Urothelium cell line (cell line): ENCODE results near the gene MEP1B.
A peak's percentile ranks its signal among the peaks of the same experiment; 100 is the strongest.
"Not testable (repeated sequence)": the region's sequence is repeated elsewhere in the genome, so short reads cannot be mapped to it uniquely, and the experiment has no call there.

Experiments
- DNase-seq: peaks from one replicate; pipeline ENCODE4 v3.0.0; 2011; ENCODE audit warnings: low spot score, mixed read lengths
- FAIRE-seq: peaks from 2 replicates; lab custom pipeline; 2011; peaks lifted over from hg19 to GRCh38; lab: Jason Lieb, UNC

Gene MEP1B

DNA sequence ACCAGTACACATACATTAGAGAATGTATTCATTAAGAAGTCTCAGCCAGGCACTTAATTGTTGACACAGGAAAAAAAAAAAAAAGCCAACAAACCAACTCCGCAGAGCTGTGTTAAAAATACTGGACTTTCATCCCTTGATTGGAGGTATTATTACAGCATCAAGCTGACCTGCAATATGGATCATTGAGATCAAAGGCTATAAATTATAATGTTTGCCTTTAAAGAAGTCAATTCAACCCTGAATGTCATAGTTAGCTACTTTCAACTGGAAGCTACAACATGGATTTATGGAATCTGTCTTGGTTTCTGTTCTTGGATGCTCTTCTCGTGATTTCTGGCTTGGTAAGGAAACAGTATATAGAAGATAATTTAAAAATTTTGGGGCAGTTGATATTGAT lies at the start of gene MEP1B:
Gene MEP1B (plus strand): TSS at position 250 of the 400 bp plus-strand sequence. CDS start 32 bp downstream, at position 282.
- FAIRE-seq (no peak), DNase-seq (no peak)

DNA sequence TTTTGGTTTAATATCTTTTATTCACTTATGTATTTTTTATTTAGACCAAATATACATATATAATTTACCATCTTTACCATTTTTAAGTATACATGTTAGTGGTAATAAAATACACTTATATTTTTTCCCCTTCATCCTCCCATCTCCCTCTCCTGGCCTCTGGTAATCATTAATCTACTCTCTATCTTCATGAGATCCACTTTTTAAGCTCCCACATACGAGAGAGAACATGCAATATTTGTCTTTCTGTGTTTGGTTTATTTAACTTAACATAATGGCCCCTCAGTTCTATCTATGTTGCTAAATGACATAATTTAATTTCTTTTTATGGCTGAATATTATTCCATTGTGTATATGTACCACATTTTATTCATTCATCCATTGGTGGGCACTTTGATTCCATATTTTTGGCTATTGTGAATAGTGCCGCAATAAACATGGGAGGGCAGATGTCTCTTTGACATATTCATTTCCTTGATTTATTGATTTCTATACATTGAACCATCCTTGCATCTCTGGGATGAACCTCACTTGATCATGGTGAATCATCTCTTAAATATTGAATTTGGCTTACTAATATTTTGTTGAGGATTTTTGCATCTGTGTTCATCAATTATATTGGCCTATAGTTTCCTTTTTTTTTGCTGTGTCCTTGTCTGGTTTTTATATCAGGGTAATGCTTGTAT lies 41.5 kb upstream of the MEP1B start:
- FAIRE-seq (no peak), DNase-seq (no peak)

DNA sequence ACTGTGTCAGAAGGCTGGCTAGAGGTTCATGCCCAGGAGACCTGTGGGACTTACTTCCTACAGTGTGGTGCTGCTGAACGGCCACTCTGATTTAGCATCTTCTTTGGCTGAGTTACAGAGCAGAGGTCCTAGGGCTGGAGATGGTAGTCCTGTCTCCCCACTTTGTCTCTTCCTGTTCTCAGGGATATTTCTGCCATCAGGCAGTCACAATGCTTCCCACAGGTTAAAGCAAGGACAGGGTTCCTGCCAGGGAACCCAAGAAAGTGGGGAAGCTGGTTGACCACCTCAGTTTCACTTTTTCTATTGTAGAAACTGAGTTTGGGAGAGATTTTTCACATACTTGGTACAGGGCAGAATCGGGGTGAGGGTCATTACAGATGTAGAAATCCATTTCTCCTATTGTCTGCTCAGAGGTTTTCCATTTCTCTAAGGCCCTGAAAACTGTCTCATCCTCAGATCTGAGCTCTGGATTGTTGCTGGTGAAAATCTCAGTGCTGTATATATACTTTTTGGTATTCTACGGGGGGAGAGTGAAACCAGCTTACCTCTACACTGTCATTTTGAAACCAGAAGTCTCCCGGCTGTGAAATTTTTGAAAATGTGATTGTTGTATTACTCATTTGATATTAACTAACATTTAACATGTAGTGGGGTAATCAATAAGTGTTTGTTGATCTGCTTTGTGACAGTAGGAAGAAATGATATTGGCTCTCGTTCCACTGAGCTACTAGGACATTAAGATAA lies 37.0 kb upstream of the MEP1B start:
- DNase-seq (no peak), FAIRE-seq (no peak)

DNA sequence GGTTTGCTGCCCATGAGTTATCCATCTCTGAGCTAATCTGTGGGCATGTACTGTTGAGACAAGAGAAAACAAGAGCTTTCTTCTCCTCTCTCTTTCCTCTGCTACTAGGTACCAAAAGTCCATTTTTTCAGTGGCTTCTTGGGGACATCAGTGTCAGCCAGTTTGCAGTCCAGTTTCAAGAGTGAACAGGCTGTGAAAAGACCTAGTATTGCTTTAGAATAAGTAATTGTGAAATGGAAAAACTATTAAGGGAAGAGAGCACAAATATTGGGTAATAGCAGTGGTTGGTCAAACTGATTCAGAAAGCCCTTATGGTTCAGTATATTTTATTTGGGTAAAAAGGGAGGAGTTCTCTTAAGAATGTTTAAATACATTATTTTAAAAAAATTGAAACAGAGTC lies 33.0 kb upstream of the MEP1B start:
- DNase-seq (no peak), FAIRE-seq (no peak)

DNA sequence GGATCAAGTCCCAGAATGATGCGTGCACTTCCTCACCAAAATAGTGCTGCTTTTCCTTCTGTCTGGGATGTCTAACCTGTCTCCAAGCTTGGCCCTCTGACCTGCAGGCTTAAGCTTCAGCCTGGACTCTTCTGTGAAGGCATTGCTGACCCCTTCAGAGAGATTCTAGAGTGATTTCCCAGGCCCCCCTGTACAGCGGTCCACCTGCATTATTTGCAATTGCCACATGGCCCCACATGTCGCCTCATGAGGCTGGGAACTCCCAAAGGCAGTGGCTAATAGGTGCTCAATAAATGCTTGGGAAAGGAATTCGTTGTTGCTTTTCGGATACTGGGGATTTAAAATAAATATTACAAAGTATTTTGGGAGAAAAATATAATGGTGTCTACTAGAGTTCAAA lies 32.3 kb upstream of the MEP1B start:
- no peak for FAIRE-seq
- DNase-seq: no peak

DNA sequence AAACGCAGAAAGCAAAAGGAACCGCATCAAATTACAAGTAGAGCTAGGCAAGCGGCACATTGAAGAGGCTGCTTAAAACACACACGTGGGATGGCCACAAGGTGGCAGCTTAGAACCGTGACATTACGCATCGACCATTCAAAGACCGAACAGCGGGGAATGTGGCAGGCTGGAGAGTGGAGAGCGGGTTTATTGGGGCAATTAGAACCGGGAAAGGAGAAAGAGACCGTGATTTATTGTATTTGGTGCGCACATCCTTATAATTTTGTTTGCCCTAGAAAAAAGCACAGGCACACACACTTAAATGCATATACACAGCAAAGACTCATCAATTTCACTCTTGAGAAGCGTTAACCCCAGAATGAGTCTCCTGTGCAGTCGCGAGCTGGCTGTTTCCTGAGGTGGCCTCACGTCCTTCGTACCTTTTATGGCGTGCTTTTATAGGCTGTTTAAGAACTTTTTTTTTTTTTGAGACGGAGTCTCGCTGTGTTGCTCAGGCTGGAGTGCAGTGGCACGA lies 31.7 kb upstream of the MEP1B start:
- FAIRE-seq: no peak
- DNase-seq: peak; percentile 64

DNA sequence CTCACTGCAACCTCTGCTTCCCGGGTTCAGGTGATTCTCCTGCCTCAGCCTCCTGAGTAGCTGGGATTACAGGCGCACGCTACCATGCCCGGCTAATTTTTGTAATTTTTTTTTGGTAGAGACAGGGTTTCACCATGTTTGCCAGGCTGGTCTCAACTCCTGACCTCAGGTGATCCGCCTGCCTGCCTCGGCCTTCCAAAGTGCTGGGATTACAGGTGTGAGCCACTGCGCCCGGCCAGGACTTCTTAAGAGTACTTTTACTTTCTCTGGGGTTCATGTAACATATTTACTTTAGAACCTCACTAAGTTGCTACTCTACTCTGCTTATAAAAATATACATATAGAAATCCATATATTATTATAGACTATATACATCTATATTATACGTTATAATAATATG lies 31.2 kb upstream of the MEP1B start:
- not testable (repeated sequence) for DNase-seq, FAIRE-seq

DNA sequence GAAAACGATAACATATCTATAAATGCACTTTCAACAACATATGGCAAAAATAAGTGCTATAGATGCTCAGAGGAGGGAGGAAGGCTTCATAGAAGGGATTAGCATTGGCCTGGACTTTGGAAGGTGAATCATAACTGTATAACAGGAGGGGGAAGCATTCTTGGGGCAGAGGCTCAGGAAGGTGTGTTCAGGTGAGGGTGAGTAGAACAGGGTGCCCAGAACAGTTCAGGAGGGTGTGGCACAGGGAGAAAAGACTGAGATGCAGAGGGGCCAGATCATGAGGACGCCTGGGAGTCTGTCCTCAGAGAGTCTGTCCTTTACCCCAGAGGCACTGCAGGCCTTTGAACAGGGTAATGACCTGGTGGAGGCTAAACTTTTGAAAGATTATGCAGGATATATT lies 29.3 kb upstream of the MEP1B start:
- FAIRE-seq (no peak), DNase-seq (no peak)

DNA sequence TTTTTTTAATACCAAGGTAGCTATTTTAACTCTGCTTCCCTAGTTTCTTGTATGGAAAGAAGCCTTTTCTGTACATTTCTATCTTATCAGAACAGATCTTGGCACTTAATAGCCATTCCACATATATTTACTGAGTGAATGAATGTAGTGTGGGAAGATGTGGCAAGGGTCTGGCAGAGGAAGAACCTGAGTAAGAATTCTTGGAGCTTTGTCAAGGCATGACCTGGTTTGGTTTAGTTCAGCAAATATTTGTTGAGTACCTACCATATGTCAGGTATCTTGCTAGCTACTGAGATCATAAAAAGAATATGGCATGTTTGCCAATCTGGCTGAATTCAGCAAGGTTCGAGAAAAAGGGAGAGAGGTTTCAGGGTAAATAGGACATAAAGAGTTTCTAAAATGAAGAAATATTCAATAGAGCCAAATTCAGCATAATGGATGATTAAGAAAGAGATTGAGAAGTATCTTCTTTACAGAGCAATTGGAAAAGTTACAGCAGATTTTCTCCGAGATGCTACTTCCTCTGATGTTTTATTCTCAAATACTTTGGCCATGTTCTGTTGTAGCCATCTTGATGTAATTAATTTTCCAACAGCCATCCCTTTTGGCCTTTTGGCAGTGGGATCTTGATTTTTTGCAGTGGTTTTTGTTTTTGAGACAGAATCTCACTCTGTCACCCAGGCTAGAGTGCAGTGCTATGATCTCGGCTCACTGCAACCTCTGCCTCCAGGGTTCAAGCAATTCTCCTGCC lies 21.7 kb upstream of the MEP1B start:
- DNase-seq: no peak
- no peak for FAIRE-seq

DNA sequence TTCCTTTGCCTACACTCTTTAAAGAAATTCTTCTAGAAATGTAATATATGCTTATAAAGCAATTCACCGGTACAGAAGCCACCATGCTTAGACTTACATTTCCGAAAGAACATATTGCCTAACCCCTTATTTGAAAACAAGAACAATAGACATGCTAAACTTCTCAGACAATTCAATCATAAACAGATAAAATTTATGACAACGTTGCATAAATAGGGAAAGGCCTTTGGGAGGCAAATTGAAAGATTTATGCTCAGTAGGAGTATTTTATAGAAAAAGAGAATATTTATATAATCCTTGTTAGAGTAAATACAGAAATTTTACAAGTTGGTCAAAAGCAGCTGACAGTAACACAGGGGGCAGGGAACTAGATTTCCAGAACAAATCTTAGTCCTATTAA lies 16.2 kb upstream of the MEP1B start:
- FAIRE-seq: no peak
- DNase-seq: no peak

DNA sequence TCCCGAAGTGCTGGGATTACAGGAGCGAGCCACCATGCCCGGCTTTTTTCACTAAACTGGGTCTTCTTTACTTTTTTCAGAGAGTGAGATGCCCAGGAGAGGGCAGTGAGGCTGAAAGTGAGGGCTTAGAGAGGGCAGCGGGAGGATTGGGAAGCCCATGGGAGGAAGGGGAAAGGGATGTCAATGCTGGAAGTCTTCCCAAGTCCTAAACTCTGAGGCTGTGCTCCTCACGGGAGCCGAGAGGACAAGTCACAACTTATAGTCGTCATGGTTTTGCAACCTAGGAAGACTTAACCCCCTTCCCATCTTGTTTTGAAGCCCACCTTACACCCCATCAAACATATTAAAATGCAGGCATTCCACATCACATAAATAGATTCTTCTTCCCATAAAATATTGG lies 15.1 kb upstream of the MEP1B start:
- FAIRE-seq: no peak

DNA sequence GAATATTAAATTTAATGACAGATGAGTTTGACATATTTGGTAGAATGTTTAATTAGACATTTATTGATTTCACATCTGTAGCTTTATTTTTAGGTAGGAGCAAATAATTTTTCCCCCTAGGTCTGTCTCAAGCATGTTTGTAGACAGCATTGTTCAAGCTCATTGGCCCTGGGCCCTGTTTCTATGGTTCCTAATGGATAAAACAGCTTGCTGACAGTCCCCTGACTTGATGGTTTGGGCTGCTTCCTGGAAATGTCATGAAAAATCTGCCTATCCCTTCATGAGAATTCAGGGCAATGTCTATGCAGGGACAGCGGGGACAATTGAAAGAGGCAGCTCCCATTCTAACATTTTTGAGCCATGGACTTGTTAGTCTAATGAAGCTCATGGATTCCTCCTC lies 14.6 kb upstream of the MEP1B start:
- DNase-seq: no peak
- FAIRE-seq: no peak

More for the DNA sequence above, 15.1 kb upstream of the MEP1B start:
- DNase-seq: no peak

DNA sequence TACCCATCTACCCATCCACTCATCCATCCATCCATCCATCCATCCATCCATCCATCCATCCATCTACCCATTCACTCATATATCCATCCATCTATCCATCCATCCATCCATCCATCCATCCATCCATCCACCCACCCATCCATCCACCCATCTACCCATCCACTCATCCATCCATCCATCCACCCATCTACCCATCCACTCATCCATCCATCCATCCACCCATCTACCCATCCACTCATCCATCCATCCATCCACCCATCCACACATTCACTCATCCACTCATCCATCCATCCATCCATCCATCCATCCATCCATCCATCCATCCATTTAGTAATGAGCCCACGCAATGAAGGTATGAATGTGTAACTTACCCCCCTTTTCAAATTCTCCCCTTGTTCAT lies 13.1 kb upstream of the MEP1B start:
- FAIRE-seq, DNase-seq: not testable (repeated sequence)

DNA sequence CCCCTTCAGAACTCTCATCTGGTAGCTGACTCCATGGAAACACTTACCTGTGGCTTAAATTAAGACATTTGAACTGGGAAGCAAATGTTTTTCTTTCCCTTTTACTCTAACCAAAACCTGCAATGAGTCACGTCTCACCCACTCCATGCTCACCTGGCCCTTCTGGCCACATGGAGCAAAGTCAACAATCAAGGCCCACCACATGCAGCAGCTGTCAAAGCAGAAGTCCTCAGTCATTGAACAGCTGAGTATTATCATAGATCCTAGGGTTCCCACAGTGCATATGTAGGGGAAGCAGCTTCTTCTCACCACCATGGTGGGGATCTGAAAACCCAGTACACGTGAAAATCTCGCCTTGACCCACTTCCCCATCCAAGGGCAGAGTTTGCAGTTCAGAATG lies 12.3 kb upstream of the MEP1B start:
- no peak for FAIRE-seq
- no peak for DNase-seq

DNA sequence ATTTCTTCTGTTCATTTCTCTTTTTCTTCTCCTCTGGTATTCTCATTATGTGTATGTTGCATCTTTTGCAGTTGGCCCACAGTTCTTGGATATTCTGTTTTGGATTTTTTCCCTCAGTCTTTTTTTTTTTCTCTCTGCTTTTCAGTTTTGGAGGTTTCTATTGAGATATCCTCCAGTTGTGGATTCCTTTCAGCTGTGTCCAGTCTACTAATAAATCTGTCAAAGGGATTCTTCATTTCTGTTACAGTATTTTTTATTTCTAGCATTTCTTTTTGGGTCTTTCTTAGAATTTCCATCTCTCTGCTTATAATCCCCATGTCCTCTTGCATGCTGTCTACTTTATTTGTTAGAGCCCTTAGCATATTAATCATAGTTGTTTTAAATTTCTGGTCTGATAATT lies 6.3 kb upstream of the MEP1B start:
- FAIRE-seq (no peak), DNase-seq (no peak)

DNA sequence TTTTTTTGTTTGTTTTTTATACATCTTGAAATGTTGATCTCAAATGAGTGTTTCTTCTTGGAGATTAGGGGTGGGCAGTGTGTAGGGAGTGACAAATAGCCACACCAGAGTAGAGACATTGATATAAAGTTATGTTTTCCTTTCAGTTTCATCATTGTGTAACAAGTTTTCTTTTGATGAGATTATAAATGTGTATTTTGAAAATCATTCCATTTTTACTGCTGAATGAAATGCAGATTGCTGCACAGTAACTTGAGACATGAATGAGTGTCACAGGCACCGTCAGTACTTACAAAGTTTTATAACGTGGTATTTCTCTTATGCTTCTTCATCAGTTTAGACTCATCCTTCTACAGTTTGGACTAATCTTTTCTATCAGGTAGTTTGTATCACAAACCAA lies 370 bp downstream of the MEP1B start:
- DNase-seq: no peak
- no peak for FAIRE-seq

DNA sequence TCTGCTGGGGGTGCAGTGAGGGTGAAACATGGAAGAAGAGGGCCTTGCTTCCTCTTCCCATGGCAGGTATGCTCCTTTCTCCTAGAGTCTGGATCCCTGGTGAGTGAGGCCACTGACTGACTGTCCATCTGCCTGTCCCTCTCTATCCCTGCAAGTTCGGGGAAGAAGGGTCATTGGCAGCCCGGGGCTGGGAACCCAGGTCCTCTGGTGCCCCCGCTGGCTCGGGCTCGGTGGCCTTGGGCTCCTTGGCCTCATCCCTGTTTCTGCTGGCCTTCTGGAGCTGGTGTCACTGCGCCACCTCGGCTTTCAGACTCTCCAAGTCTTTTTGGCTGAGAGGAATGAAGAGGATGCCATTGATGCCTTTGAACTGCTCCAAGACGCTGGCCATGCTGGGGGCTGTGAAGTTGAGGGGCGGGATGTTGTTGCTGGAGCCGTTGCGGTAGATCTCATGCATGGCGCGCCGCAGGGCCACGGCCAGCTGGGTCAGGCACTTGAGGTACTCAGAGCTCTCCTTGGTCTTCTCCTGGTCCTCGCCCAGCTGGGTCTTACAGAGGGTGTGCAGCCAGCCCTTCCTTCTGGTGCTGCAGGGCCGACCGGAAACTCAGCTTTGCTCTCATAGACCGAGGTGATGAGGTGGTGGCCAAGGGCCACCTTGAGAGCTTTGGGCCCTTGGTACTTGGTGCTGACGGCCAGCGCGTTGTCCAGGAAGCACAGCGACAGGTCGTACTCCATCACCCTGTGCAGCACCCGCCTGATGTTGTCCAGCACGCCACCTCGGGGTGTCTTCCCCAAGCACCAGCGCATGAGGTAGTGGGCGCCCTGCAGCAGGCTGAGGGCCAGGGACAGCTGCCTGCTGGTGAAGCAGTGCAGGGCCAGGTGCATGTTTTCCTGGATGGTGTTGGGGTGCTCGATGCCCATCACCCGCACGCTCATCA lies 6.3 kb downstream of the MEP1B start:
- DNase-seq: no peak
- FAIRE-seq: no peak

DNA sequence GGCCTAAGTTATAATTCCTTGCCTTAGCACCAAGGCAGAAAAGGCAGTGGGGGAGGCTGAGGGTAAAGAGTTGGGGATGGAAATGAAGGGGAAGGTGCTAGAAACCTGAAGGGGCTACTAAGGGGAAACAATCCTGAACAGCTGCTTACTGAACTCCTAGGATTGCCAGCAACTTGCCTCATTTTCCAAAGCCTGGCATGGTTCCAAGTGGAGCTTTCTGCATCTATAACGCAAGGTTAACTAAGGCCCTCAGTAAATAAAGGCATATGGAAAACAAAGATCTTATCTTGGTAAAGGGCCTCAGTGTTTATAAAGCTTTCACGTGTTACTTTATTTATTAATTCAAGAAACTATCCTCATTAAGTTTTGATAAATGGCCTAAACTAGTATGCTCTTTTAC lies 10.9 kb downstream of the MEP1B start:
- DNase-seq: no peak
- FAIRE-seq: no peak

DNA sequence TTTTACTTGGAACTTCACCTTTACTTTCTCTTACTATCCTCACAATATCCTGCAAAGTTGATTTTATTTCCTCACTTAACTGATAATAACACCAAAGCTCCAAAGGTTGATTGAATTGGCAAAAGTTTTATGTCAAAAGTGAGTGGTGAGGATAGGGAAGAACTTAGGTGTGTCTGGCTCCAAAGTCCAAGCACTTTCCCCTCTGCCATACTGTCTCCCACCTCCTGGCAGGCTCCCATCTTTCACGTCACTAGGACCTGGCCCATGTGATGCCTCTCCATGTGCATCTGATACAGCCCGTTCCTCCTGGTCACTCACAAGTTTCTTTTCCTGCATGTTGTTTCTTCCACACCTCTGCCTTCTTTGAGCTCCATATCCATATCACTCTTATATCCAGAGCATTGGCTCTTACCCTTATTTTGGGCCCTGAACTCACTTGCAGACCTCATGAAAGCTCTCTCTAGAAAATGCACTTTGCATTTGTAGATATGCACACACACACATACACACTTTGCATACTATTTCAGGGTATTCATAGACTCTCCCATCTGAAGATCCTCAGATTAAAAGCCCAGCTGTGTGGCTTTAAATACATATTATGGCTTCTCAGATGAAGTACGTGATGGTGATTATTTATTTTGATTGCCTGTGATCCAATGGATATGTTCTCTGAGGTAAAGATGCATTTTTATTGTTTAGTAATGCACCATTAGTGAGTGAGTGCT lies 12.3 kb downstream of the MEP1B start:
- no peak for FAIRE-seq

DNA sequence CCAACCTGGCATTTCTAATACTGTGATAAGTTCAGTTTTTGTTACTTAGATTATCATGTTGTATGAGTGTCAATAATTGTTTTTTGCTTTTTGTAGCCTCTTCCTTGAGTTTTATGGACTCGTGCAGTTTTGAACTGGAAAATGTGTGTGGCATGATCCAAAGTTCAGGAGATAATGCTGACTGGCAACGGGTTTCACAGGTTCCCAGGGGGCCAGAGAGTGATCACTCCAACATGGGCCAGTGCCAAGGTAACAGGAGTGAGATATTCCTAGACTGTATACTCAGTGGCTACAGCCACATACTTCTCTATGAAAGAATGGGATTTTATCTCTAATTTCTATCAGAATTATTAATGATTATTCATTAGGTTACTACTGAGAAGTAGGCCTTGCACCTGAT lies 18.2 kb downstream of the MEP1B start:
- FAIRE-seq (no peak), DNase-seq (no peak)

More for the DNA sequence above, 12.3 kb downstream of the MEP1B start:
- no peak for DNase-seq
